Breast epithelium (tissue), 3 donors: ENCODE results near the gene WDR43.

Experiments
- CTCF ChIP-seq, 3 donors: fragments of 450-650 bp; IDR thresholded peaks; one replicate each; pipeline ENCODE4 v1.5.1; 2016 to 2017; ENCODE audit warnings: antibody characterized with exemption in 3 of 3, mild to moderate bottlenecking in 3 of 3, moderate library complexity in 3 of 3
- POLR2AphosphoS5 ChIP-seq, 3 donors: sonication (generic); formaldehyde crosslinking; IDR thresholded peaks; one replicate each; pipeline ENCODE4 v1.6.1; 2017; ENCODE audit warnings: antibody characterized with exemption in 3 of 3

GRCh38 chr2:28949190-28949589 lies 54.7 kb downstream of the WDR43 start:
- TF ChIP-seq CTCF (IDR thresholded peaks at IDR 0.05) (no peak), POLR2AphosphoS5 (IDR thresholded peaks at IDR 0.05) (no peak)
